GM10847 (cell line): Measurements from ENCODE around the gene SNX9.

Source experiments
- POLR2A ChIP-seq: IDR thresholded peaks from 2 replicates; pipeline ENCODE4 v1.6.1; 2011; ENCODE audit not compliant: insufficient read length; ENCODE audit errors: extremely low read depth

SNX9 gene

DNA sequence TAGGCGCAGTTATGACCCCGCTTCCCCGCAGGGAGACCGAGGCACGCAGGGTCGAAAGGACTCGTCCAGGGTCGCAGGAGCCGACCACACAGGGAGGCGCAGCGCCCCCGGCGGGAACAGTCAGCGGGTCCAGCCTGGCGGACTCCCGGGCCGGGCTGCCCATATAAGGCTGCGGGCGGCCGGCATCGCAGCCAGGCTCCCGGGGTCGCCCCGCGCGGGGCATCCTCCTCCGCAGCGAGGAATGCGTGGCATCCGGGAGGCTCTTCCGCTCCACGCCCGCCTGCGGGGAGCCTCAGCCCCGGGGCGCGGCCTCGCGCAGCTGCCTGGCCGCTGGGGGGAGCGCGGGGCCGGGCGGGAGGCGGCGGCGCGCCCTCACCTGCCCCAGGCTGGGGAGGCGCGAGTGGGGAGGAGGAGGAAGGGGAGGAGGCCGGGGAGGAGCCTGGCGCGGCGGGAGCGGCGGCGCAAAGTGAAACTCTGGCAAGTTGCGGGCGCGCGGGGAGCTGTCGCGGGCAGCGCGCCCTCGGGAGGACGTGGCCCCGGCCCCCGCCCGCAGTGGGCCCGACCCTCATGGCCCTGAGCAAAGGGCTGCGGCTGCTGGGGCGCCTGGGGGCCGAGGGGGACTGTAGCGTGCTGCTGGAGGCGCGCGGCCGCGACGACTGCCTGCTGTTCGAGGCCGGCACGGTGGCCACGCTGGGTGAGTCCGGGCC lies 158.5 kb downstream of the SNX9 start, which contains the start of gene SYNJ2:
TSS of gene SYNJ2 (plus strand) at position 469 of the 707 bp plus-strand sequence. CDS start at position 568, 99 bp downstream.
- TF ChIP-seq POLR2A = peak; percentile 8

DNA sequence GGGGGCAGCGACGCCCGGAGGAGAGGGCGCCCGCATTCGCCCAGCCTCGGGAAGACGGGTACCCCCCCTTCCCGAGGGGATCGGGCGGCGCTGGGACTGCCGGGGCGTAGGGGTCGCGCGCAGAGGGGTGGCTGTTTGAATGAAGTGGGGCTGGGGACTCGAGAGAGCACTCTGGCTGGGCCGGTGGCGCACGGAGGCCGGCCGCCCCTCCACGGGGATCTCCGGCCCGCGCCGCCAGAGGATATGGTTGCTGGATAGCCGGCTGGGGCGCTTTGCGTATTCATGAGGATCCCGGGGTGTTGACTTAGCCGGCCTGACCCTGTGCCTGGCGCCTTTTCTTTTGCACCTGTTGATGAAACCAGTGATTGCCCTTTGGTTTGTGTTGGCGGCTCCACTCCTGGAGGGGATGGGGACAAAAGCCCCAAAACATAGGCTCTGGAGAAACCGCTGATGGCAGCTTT lies 159.1 kb downstream of the SNX9 start:
- TF ChIP-seq POLR2A = no peak

DNA sequence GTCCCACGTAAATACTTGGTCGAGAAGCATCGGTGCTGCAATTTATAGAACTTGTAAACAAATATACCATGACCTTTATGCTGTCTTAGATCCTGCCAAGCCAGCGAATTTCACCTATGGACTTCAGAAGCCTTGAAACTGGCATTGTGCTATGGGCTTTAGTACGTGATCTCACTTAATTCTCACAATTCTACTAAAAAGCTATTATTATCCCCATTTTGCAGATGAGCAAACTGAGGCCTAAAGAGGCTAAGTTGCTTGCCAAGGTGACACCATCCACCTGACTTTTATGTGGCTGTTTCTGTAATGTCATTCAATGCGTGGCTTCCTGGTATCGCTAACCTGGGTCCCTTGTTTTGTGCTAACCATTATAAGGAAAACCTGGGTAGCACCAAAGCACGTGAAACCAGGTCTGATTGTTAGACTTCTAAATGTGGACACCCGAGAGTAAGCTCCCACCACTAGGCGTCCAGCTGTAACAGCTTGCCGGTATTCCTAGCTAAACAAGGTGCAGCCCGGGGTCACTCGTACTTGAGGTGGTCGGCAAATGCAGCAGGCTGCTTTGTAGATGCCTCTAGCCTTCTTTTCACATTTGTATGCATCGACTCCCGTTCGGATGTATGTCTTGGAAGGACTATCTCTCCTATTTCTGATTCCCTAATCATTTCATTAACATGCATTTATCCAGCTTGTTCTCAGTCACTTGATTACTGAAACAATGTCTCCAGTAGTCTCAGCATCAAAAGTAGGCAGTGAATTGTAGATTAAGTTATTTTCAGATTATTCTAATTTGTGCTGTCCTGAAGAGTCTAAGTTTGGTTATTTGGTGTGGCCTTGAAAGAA lies 159.7 kb downstream of the SNX9 start:
- no peak for TF ChIP-seq POLR2A

DNA sequence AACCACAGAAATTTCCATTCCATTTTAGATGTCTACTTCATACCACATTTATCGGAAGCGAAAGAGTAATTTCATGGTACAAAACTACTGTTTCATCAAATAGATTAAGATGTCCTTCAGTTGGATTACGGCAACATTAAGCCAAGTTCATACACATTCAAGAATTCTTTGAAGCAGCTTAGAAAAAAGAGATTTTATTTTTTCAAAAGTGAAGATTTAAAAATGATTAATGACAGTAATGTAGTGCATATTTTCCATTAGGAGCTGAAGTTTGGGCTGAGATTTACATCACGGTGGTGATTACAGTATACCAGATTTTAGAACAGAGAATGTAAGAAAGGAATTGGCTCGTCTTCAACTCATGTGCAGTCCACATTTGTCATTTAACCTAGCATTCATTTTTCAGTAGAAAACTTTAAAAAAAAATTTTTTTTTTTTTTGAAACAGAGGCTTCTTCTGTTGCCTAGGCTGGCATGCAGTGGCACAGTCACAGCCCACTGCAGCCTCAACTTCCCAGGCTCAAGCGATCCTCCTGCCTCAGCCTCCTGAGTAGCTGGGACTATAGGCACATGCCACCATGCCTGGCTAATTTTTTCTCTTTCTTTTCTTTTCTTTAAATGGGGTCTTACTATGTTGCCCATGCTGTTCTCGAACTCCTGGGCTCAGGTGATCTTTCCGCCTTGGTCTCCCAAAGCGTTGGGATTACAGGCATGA lies 160.5 kb downstream of the SNX9 start:
- no peak for TF ChIP-seq POLR2A

DNA sequence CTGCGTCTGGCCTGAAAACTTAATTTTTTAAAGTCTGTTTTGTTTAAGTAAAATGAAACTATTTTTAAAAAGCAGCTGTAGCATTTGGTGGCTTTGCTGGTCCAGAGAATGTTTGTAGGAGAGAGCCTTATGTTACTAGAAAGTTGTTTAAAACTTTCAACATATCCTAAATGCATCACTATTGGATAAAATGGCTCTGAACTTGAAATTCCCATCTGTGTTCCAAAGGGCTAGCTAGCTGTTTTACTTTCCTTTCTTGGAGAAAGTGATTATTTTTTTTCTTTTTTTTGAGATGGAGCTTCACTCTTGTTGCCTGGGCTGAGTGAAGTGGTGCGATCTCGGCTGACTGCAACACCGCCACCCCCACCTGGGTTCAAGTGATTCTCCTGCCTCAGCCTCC lies 161.1 kb downstream of the SNX9 start:
- TF ChIP-seq POLR2A = no peak

DNA sequence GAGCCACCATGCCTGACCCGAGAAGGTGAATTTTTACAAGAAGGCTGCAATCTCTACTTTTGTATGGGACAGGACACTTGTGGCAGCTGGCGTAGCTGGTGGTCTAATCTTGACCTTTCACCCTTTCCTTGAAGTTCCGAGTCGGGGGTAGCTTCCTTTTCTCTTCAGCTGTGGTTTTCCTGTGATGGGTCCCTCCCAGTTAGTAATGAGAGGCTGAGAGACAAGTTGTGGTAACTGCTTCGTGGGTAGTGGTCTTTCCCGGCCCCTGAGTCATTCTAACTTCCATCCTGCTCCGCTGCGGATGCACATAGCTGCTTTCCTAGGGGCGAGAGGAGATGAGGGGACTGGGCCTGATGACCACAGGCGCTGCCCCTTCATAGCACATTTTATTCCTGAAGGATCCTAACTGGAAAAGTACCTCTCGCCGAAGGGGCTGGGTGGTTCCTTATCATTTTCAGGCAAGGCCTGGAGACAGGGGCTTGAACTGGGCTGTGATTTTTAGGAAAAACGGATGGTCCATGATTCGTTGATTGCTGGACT lies 161.7 kb downstream of the SNX9 start:
- TF ChIP-seq POLR2A = no peak

DNA sequence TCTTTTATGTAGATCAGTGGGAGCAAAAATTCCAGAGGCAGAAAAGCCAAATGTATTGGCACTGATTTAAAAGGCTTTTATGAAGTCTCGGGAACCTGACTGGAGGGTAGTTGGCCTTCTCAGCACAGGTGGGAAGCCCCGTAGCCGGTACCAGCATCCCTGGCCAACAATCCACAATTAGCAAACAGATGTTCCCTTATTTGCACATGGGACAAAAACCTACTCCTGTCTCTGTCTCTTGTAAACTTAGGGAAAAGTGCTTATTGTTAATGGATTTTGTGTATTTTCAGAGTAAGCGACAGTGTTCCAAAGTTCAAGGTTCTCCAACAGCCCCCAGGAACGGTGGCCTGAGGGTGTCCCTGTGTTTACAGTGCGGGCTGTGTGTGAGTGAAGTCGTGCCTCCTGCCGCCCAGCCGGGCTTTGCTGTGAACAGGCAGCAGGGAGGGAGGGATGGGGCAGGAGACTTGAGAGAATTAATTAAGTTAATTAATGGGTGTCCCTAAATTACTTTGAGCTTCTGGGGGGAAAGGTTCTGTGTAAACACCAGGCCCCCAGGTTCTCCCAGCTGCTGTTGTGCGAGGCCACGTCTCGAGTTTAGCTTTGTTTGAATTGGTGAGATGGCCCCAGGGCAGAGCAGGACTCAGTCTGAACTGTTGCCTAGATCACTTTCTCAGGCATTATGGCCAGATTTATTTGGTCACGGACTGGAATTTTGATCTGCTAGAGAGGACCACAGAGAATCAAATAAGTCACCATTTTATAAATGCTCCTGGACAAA lies 162.5 kb downstream of the SNX9 start:
- TF ChIP-seq POLR2A = no peak

DNA sequence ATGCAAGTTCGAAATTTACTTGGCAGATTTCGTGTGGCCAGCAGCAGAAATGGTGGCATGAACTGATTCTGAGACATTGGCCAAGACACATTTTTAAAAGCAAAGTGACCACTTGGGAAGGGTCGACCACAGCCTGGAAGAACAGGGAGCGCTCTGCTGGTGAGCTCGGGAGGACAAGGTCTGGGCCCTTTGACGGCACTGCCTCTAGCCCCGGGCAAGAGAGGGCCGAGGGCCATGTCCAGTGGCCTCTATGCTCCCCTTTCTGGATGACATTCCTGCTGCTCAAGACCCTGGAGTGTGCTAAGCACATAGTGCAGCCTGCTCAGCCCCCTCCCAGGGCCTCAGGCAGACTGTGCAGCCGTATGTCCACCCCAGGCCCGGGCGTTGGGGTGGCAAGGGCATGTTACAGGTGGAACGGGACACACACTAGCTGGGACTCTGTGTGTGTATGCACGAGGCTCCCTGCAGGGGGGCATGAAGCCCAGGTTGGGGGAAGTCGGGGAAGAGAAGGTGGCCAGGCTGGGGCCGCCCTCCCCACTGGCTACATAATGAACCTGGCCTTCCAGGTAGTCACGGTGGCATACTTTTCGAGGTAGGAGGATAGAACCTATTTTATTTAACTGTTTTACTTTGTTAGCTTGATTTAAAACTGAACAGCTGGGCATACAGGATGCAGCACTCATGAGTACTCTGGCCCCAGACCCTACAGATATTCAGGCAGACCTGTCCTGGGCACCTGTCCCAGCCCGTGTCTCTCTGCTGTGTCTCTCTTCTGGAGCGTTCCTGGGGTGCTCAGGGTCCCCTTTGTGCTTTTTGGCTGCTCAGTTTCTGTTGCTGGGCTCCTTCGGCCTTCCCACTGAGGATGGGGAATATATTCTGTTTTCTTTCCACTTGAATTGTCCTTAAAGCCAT lies 165.0 kb downstream of the SNX9 start:
- no peak for TF ChIP-seq POLR2A

DNA sequence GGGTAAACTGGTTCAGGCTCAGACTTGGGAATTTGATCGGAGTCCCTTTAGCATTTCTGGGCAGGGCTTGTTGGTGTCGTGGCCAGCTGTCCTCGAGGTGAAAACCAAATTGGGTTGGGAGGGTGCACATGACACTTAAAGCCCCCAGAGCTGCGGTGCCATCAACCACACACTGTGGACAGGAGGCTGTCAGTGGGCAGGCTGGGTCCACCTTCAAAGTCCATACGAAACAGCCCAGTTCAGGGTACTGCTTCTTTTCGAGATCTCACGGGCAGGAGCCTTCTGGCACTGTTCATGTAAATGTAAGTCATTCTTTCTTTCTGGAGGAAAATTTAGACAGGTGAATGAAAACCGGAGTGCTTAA lies 165.6 kb downstream of the SNX9 start:
- no peak for TF ChIP-seq POLR2A

DNA sequence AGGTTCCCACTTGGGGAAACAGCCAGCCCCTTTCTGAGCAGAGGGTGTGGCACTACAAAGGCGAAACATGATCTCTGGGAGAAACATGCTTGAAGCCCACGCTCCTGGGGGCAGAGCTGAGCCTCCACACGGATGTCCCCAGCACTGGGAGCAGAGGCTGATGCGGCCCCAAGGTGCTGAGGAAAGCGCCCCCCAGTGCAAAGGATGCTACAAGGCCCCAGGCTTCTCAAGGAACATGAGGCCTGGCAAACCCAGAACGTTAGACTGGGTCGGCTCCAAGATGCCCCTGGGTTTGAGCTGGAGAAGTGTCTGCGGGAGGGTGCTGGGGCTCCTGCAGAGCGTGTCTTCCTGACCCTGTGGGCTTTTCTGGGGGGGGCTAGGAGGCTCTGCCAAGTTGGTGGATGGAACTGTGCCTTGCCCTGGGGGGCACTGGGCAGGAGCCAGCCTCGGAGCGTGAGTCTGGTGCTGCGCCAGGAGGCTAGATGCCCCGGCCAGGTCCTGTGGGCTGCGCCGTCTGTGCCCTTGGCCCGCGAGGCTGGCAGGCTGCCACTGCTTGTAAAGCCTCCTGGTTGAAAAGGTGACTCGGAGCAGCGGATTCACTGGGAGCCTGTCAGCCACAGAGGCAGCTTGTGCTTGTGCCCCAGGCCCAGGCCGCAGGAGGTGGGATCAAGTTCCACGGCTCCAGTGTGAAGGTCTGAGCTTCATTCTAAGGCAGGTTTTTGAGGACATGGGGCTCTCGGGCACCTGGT lies 166.7 kb downstream of the SNX9 start:
- no peak for TF ChIP-seq POLR2A

DNA sequence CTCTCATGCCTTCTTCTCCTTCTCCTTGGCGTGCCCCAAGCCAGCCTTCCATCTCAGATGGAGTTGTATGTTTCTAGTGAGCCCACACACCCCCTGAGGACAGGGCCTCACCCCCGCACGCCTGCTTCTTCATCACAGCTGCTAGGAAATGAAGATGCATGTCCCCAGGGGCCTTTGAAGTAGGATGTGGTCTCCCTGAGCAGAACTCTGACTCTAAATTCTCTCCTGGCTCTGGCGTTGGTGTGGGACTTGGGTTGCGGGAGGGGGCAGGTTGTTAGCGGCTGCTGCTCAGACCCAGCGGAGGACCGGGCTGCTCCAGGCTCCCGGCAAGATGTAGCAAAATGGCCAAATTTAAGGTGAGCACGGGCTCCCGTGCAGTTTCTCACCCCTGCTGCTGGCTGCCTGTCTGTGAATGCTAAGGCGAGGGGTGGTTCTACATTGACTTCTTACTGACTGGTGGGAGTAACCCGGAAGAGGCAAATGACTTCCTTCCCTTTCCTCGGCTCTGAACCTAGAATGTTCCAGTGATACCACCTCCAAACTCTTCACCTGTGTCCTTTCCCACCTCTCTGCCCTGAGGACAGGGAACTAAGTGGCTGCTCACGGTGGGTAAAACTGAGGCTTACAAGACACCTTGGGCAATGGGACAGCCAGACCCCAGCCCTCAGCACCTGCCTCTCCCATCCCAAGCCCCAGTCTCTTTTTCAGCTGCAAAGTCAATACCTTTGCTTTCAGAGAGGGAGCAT lies 167.4 kb downstream of the SNX9 start:
- TF ChIP-seq POLR2A = no peak

DNA sequence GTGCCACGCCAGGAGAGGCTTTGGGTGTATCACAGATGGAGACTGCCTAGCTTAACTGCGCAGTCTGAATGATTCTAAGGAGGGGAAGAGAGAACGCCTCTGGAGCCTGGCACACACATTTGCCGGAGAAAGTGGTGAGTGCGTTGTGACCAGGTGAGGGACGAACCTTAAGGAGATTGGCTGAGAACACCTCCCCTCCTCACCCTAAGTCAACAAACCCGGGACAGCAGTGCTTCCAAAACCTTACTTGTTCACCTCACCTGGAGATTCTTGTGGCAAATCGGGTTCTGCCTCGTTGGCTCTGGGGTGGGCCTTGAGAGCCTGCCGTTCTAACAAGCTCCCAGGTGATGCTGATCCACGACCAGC lies 168.0 kb downstream of the SNX9 start:
- TF ChIP-seq POLR2A = no peak
